DMS 273 (cell line): Measurements from ENCODE around the gene COLQ.
"Not testable (repeated sequence)": the region's sequence is repeated elsewhere in the genome, so short reads cannot be mapped to it uniquely, and the experiment has no call there.

Experiments
- DNase-seq: peaks from one replicate; lab custom pipeline; 2025; ENCODE audit not compliant: unreplicated experiment; lab: John Stamatoyannopoulos, UW

The COLQ gene

GRCh38 chr3:15430624-15431023, 90.9 kb downstream of the COLQ start:
- DNase-seq, result no peak

GRCh38 chr3:15429080-15429479, 92.4 kb downstream of the COLQ start:
- no peak for DNase-seq

DNA sequence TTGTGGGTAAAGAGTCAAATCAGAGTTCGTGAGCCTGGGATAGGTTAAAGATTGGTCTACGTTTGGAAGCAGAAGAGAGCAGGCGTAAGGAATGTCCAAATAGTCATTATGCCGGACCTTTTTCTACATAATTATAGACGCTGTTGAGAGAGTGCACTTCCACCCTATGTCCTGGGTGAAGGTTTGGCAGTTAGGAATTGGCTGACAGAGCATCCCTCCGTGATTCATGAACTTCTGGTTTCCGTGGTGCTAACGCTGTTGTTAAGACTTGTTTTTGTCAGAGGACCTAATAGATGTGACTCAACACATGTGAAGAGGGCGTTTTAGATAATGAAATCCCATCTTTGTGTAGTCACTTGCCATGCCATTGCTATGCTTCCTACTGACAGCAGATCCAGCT, 93.0 kb downstream of the COLQ start:
- DNase-seq, result no peak

GRCh38 chr3:15427981-15428380, 93.5 kb downstream of the COLQ start:
- DNase-seq, result no peak

- DNase-seq, result peak; percentile 90
Observed at GRCh38 chr3:15427182-15427880, 94.2 kb downstream of the COLQ start, which contains the start of the genes EAF1 and METTL6. EAF1 (plus strand) TSS chr3:15427598; CDS start chr3:15427780, 182 bp downstream. METTL6 (minus strand) TSS chr3:15427544; CDS start chr3:15426511, 1,033 bp downstream.

DNA sequence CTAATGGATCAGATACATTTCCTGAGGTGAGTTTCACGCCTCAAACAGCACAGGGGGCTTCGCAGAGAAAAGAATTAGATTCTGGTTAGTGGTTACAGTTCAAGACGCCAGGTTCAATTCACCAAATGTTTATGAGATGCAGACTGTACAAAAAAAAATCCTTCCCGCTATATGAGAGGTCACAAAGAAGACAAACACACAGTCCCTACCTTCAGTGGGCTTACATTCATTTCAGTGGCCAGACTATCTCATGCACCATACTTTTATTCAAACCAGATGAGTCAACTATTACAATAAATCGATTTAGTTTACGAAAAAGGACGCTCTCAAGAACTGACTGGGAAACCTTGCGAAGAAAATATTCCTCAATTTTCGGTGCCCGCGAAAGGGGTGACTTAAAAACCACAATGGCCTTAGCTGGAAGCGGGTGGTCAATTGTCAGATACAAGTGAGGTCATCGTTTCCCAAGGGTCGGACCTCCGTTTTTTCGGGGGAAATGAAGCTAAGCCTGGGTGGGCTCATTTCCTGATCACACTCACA, 94.9 kb downstream of the COLQ start:
- DNase-seq, result no peak

- DNase-seq, result no peak
Observed at GRCh38 chr3:15420871-15421270, 100.6 kb downstream of the COLQ start.

DNA sequence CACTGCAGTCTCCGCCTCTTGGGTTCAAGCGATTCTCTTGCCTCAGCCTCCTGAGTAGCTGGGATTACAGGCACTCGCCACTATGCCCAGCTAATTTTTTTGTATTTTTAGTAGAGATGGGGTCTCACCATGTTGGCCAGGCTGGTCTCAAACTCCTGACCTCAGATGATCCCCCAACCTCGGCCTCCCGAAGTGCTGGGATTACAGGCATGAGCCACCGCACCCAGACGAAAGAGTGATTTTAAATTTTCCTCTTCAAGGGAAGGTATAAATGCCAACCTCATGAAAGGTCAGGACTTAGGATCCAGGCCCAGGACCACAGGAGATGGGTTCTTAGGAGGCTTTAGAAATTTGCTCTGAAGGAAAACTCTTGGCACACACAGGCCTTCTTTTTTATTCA, 110.5 kb downstream of the COLQ start:
- not testable (repeated sequence) for DNase-seq

GRCh38 chr3:15409774-15410173, 111.7 kb downstream of the COLQ start:
- no peak for DNase-seq

DNA sequence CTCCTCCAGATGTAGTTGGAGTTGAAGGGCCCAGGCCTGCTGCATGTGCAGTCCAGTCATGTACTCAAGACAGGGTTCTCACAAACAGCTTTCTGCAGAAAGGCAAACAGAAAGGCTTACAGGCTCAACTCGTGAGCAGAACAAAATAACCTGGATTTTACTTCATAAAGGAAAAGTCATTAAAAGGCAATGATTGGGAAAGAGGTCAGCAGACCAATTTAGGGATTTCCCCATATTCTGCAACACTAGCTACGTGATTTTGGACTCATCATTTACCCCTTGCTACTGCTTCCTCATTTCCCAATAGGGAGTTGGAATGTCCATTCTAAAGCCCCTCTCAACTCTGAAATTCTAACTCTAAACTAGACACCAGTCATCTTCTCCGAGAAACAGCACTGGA, 112.3 kb downstream of the COLQ start:
- DNase-seq, result no peak

DNA sequence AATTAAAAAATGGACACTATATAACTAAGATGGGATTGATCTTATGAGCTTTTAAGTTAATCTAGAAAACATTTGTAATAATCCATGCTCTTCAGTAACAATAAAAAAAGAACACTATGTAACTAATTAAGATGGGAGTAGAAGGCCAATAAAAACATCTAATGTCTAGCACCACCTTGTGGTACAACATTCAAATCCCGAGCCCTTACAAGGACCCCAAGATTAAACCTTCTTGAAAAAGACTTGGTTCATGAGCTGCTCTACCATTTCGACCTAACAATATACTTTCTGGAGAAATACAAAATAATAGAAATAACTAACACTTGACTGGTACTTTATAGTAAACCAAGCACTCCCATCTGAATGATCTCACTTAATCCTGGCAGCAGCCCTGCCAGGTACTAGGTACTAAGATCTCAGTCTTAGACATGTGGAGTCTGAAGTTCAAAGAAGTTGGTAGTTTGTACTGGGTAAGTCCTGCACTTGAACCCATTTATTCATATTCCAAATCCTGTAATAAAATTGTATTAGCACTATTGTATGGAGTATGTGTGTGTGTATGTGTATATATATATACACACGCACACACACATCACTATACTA, 116.0 kb downstream of the COLQ start:
- DNase-seq, result peak; percentile 70

- no peak for DNase-seq
Observed at GRCh38 chr3:15404767-15405166, 116.7 kb downstream of the COLQ start.

GRCh38 chr3:15403965-15404364, 117.5 kb downstream of the COLQ start:
- no peak for DNase-seq

- DNase-seq, result no peak
Observed at GRCh38 chr3:15403495-15403894, 118.0 kb downstream of the COLQ start.

DNA sequence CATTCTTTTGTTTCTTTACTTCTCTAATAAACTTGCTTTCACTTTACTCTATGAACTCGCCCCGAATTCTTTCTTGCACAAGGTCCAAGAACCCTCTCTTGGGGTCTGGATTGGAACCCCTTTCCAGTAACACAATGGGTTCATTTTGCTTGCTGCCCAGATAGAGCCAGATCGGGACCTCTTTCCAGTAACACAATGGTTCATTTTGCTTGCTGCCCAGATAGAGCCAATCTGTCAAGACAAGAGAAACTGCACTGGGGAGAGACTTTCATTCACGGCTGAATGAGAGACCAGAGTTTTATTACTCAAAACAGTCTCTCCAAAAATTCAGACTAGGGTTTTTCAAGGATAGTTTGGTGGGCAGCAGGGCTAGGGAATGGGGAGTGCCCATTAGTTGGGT, 119.6 kb downstream of the COLQ start:
- no peak for DNase-seq
